Caco-2 (cell line): ENCODE measurements around the gene EVL. TPM values are rescaled to one million over a fixed set of nuclear protein-coding genes. Genes with fewer than 3 reads are reported as not detected.

ENCODE experiments used
- BruUV-seq: library from RNA; stranded (reverse); fragments of 400-500 nt; replicated peaks from 2 replicates; lab custom pipeline; 2021; lab: Mats Ljungman, UMichigan
- CTCF ChIA-PET: fragments of 300-600 bp; sonication (Branson Sonifier 250); formaldehyde crosslinking; loops from one replicate; lab custom pipeline; 2022; ENCODE audit warnings: antibody characterized with exemption; lab: Charles Lee
- POLR2A ChIA-PET: fragments of 300-600 bp; sonication (Branson Sonifier 250); formaldehyde crosslinking; loops from one replicate; lab custom pipeline; 2022; ENCODE audit warnings: antibody characterized with exemption; lab: Charles Lee
- DNase-seq, 2 experiments: peaks; one replicate each; pipeline versions ENCODE4 v3.0.0 to v3.0.0-alpha.2; 2020 to 2022
- H3K27me3 ChIP-seq: replicated peaks from 2 replicates; pipeline ENCODE4 v1.6.0; 2011; ENCODE audit warnings: low read length; ENCODE audit not compliant: control insufficient read depth, insufficient read depth
- H3K36me3 ChIP-seq: 2 replicates; pipeline ENCODE4 v1.5.1; 2011; ENCODE audit warnings: low read length; ENCODE audit not compliant: control insufficient read depth, insufficient read depth
- H3K4me1 ChIP-seq: fragments of 250-450 bp; sonication (Bioruptor Pico); 2 replicates; pipeline ENCODE4 v1.5.1; 2020; ENCODE audit warnings: mild to moderate bottlenecking
- H3K4me3 ChIP-seq: 2 replicates; pipeline ENCODE4 v1.5.1; 2011; ENCODE audit warnings: low read depth, mild to moderate bottlenecking, control low read depth, low read length
- H3K9me3 ChIP-seq: fragments of 250-450 bp; sonication (Bioruptor Pico); 2 replicates; pipeline ENCODE4 v1.5.1; 2020; ENCODE audit warnings: mild to moderate bottlenecking, moderate library complexity
- H3K27ac Mint-ChIP-seq: one replicate; pipeline ENCODE4 v1.8.0; 2022; ENCODE audit warnings: mixed read lengths; ENCODE audit not compliant: unreplicated experiment
- H3K27me3 Mint-ChIP-seq: one replicate; pipeline ENCODE4 v1.8.0; 2022; ENCODE audit warnings: mixed read lengths; ENCODE audit not compliant: insufficient read depth, unreplicated experiment
- H3K36me3 Mint-ChIP-seq: one replicate; pipeline ENCODE4 v1.8.0; 2022; ENCODE audit warnings: mild to moderate bottlenecking, mixed read lengths; ENCODE audit not compliant: insufficient read depth, unreplicated experiment
- H3K4me1 Mint-ChIP-seq: one replicate; pipeline ENCODE4 v1.8.0; 2022; ENCODE audit warnings: low read depth, mixed read lengths; ENCODE audit not compliant: unreplicated experiment
- H3K4me3 Mint-ChIP-seq: one replicate; pipeline ENCODE4 v1.8.0; 2022; ENCODE audit warnings: mild to moderate bottlenecking, moderate library complexity, mixed read lengths; ENCODE audit not compliant: unreplicated experiment
- H3K9me3 Mint-ChIP-seq: one replicate; pipeline ENCODE4 v1.8.0; 2022; ENCODE audit warnings: mixed read lengths; ENCODE audit not compliant: unreplicated experiment
- CTCF ChIP-seq, 2 experiments: fragments of 200-600 bp in 1 of 2; IDR thresholded peaks; 1 replicate in 1 of 2; 2 replicates in 1 of 2; pipeline versions ENCODE4 v1.5.1 to v1.8.0; 2011 to 2022; ENCODE audit warnings: antibody characterized with exemption in 1 of 2, control low read depth in 1 of 2, inconsistent platforms in 1 of 2, low read depth in 1 of 2, low read length in 1 of 2, mild to moderate bottlenecking in 1 of 2, moderate library complexity in 1 of 2; ENCODE audit not compliant: insufficient read depth in 1 of 2, severe bottlenecking in 1 of 2, unreplicated experiment in 1 of 2
- intact Hi-C: fragments of 100-400 bp; cut with micrococcal nuclease; formaldehyde crosslinking; loops from one replicate; pipeline ENCODE4 v1.10.0; 2022; ENCODE audit not compliant: unreplicated experiment
- total RNA-seq: library from RNA; stranded (reverse); gene quantifications from 2 replicates; pipeline ENCODE4 v1.2.3, GENCODE V29; 2022

EVL gene
- total RNA-seq, 1 experiment from 2014 or later, result 14.2 TPM

DNA sequence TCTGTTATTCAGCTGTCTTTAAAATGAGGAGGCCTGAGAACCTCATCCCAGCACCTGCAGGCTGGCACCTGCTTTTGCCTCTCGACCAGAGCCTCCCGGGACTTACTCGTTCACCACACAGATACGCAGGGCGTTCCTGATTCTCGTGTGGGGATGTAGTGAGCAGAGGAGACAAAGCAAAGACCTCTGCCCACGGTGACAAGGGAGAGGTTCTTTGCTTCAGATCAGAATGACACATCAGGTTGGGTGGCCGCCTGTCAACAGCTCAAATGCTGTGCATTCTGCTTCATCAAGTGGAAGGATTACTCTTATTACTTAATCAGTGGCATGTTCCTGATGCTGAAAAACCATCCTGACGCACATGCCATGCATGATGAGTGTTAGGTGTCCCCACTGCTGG lies 69.9 kb downstream of the EVL start:
- peaks cover 6% of the 10 kb centered on the region for H3K36me3 Mint-ChIP-seq
- DNase-seq, result no peak
- ChIA-PET POLR2A (no interaction called here), CTCF (no interaction called here)
- no peaks in the 10 kb centered on the region for H3K9me3 ChIP-seq
- H3K36me3 ChIP-seq, result no peaks in the 10 kb centered on the region
- H3K4me1 ChIP-seq, result peaks cover 15% of the 10 kb centered on the region
- H3K4me3 ChIP-seq, result no peak overlapping the region
- H3K4me1 Mint-ChIP-seq, result peaks cover 14% of the 10 kb centered on the region
- H3K4me3 Mint-ChIP-seq, result no peak overlapping the region
- no peak overlapping the region for H3K27ac Mint-ChIP-seq
- intact Hi-C loops, result no loop called here
- TF ChIP-seq CTCF (IDR thresholded peaks at IDR 0.05; ENCODE audit: insufficient read depth in 1 of 2, low read depth in 1 of 2, low read length in 1 of 2, severe bottlenecking in 1 of 2, unreplicated experiment in 1 of 2), result no peak
- BruUV-seq, result no TSS peak
- H3K27me3 Mint-ChIP-seq, result no peaks in the 10 kb centered on the region
- H3K27me3 ChIP-seq, result no peaks in the 10 kb centered on the region
- H3K9me3 Mint-ChIP-seq, result no peaks in the 10 kb centered on the region

GRCh38 chr14:100135784-100136183 lies 70.6 kb downstream of the EVL start:
- no peaks in the 10 kb centered on the region for H3K36me3 ChIP-seq

DNA sequence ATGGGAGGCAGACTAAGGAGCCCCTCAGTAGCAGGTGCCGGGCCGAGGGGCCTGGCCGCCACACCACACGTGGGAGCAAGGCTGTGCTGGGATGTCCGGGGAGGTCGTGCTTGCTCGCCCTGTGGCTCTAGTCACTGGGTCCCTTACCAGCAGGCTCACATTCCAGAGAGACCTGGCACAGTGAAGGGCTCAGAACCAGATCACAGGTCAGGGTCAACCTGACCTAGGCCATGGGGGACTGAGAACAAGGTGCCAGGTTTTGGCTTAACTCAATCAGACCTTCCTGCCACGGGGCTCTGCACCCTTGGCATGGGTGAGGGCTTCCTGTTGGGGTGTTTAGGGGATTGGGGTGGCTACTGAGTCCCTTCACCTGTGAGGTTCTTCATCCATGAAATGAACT lies 72.0 kb downstream of the EVL start:
- Histone ChIP-seq H3K27me3 (no peaks in the 10 kb centered on the region), H3K9me3 (no peaks in the 10 kb centered on the region), H3K4me1 (no peaks in the 10 kb centered on the region; the same call in 1 of the 2 replicates), H3K4me3 (no peak overlapping the region), H3K36me3 (no peaks in the 10 kb centered on the region)
- H3K36me3 Mint-ChIP-seq, result no peaks in the 10 kb centered on the region
- DNase-seq, result no peak
- H3K27ac Mint-ChIP-seq, result no peak overlapping the region
- H3K4me3 Mint-ChIP-seq, result no peak overlapping the region
- no peaks in the 10 kb centered on the region for H3K27me3 Mint-ChIP-seq
- CTCF ChIA-PET, result no interaction called here
- H3K4me1 Mint-ChIP-seq, result no peaks in the 10 kb centered on the region
- TF ChIP-seq CTCF (IDR thresholded peaks at IDR 0.05; ENCODE audit: insufficient read depth in 1 of 2, low read depth in 1 of 2, low read length in 1 of 2, severe bottlenecking in 1 of 2, unreplicated experiment in 1 of 2), result no peak
- BruUV-seq, result no TSS peak
- no peaks in the 10 kb centered on the region for H3K9me3 Mint-ChIP-seq
- POLR2A ChIA-PET, result no interaction called here
- intact Hi-C loops, result no loop called here

More at GRCh38 chr14:100135784-100136183, 70.6 kb downstream of the EVL start:
- H3K27me3 ChIP-seq, result no peaks in the 10 kb centered on the region
- Mint-ChIP-seq H3K4me3 (no peak overlapping the region), H3K4me1 (peaks cover 10% of the 10 kb centered on the region), H3K9me3 (no peaks in the 10 kb centered on the region), H3K27me3 (no peaks in the 10 kb centered on the region), H3K27ac (no peak overlapping the region), H3K36me3 (peaks cover 3% of the 10 kb centered on the region)
- TF ChIP-seq CTCF (IDR thresholded peaks at IDR 0.05; ENCODE audit: insufficient read depth in 1 of 2, low read depth in 1 of 2, low read length in 1 of 2, severe bottlenecking in 1 of 2, unreplicated experiment in 1 of 2), result no peak
- H3K9me3 ChIP-seq, result no peaks in the 10 kb centered on the region
- DNase-seq, result no peak
- no peak overlapping the region for H3K4me3 ChIP-seq
- H3K4me1 ChIP-seq, result peaks cover 12% of the 10 kb centered on the region
- ChIA-PET POLR2A (no interaction called here), CTCF (no interaction called here)
- intact Hi-C loops, result no loop called here
- BruUV-seq, result no TSS peak
